AG04450 (cell line): ENCODE measurements around the gene HIVEP3. TPM values are rescaled to one million over a fixed set of nuclear protein-coding genes. Genes with fewer than 3 reads are reported as not detected.

ENCODE experiments used
- CTCF ChIA-PET: fragments of 300-600, 350-600 bp; formaldehyde crosslinking; extraction: SDS; loops from one replicate; lab custom pipeline; 2022; ENCODE audit warnings: antibody characterized with exemption, inconsistent platforms; lab: Charles Lee
- POLR2A ChIA-PET: fragments of 350-600 bp; formaldehyde crosslinking; extraction: SDS; loops from one replicate; lab custom pipeline; 2021; ENCODE audit warnings: antibody characterized with exemption, inconsistent platforms; lab: Yijun Ruan, JAX
- DNase-seq: peaks from one replicate; pipeline ENCODE4 v3.0.0-alpha.2; 2011; ENCODE audit warnings: low read depth, low spot score
- H3K27ac ChIP-seq: one replicate; pipeline ENCODE4 v1.5.1; 2012; ENCODE audit warnings: low read depth, low read length, control low read depth
- H3K27me3 ChIP-seq: one replicate; pipeline ENCODE4 v1.6.0; 2012; ENCODE audit warnings: low read length; ENCODE audit not compliant: control insufficient read depth, insufficient read depth
- H3K4me3 ChIP-seq: 2 replicates; pipeline ENCODE4 v1.5.1; 2011; ENCODE audit warnings: mild to moderate bottlenecking, low read depth, low read length, control low read depth
- H3K9me3 ChIP-seq: 2 replicates; pipeline ENCODE4 v1.5.1; 2012; ENCODE audit warnings: low read length; ENCODE audit not compliant: control insufficient read depth, insufficient read depth
- polyA plus RNA-seq: library from polyadenylated mRNA; depleted of rRNA; stranded (reverse); fragments of >200 nt; gene quantifications from 2 replicates; pipeline ENCODE4 v1.2.3, GENCODE V29; 2011
- TF ChIP-seq, protein P1 (sequence below): IDR thresholded peaks from 2 replicates; pipeline ENCODE4 v1.5.1; 2011; ENCODE audit warnings: low read depth, low read length, control low read depth, inconsistent platforms

Gene HIVEP3
- polyA plus RNA-seq, 1 experiment: 4.8 TPM

- Histone ChIP-seq H3K27me3 (no peaks in the 10 kb centered on the region), H3K9me3 (no peaks in the 10 kb centered on the region; the same call in 1 of the 2 replicates), H3K4me3 (no peak within 1 kb of the TSS), H3K27ac (peak within 1 kb of the TSS; percentile 39)
- ChIA-PET CTCF (interaction anchor here (0.9 to 1.2 kb wide), 3 partner anchors 10 to 53 kb away, joined by 3 read pairs; no protein-coding TSS in a partner anchor), POLR2A (interaction anchor here (0.7 kb wide), 1 partner anchor 9 kb away, joined by 3 read pairs; no protein-coding TSS in a partner anchor)
- TF ChIP-seq, protein P1, sequence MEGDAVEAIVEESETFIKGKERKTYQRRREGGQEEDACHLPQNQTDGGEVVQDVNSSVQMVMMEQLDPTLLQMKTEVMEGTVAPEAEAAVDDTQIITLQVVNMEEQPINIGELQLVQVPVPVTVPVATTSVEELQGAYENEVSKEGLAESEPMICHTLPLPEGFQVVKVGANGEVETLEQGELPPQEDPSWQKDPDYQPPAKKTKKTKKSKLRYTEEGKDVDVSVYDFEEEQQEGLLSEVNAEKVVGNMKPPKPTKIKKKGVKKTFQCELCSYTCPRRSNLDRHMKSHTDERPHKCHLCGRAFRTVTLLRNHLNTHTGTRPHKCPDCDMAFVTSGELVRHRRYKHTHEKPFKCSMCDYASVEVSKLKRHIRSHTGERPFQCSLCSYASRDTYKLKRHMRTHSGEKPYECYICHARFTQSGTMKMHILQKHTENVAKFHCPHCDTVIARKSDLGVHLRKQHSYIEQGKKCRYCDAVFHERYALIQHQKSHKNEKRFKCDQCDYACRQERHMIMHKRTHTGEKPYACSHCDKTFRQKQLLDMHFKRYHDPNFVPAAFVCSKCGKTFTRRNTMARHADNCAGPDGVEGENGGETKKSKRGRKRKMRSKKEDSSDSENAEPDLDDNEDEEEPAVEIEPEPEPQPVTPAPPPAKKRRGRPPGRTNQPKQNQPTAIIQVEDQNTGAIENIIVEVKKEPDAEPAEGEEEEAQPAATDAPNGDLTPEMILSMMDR: peak; percentile 28
- DNase-seq: no peak
These were observed 434.1 kb downstream of the HIVEP3 start, which contains the start of gene EDN2 for GRCh38 chr1:41484402-41485241. TSS of gene EDN2 (minus strand) at chr1:41484683. CDS start at chr1:41484601, 82 bp downstream.

DNA sequence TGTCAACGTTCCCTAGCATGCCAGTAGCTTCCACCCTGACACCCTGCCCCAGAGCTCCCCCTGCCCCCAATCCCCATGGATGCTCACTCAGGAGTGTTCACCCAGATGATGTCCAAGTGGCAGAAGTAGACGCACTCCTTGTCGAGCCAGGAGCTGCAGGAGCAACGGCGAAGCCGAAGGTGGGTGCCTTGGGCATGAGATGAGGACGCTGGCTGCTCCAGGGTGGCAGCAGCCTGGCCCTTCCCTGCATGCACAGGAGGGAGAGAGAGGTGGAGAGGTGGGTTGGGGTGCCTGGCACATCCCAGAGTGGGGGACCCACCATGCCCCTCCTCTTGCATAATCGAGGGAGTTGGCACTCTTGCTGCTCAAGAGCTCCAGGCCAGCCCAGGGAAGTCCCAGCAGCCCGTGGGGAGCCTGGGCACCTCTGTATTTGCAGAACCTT is 434.7 kb downstream of the HIVEP3 start:
- no peak overlapping the region for H3K27ac ChIP-seq
- POLR2A ChIA-PET: interaction anchor here (0.7 kb wide), 1 partner anchor 9 kb away, joined by 3 read pairs; no protein-coding TSS in a partner anchor
- TF ChIP-seq, protein P1: no peak
- no peak for DNase-seq
- H3K4me3 ChIP-seq: no peak overlapping the region
- CTCF ChIA-PET: interaction anchor here (0.9 to 1.2 kb wide), 3 partner anchors 9 to 52 kb away, joined by 3 read pairs; no protein-coding TSS in a partner anchor
- no peaks in the 10 kb centered on the region for H3K27me3 ChIP-seq
- H3K9me3 ChIP-seq: no peaks in the 10 kb centered on the region; the same call in 1 of the 2 replicates

GRCh38 chr1:41483001-41483850 is 435.5 kb downstream of the HIVEP3 start:
- TF ChIP-seq, protein P1: no peak
- no peaks in the 10 kb centered on the region; the same call in 1 of the 2 replicates for H3K9me3 ChIP-seq
- no peaks in the 10 kb centered on the region for H3K27me3 ChIP-seq
- DNase-seq: no peak
- POLR2A ChIA-PET: interaction anchor here (0.7 kb wide), 1 partner anchor 10 kb away, joined by 3 read pairs; no protein-coding TSS in a partner anchor
- no peak overlapping the region for H3K27ac ChIP-seq
- CTCF ChIA-PET: interaction anchor here (0.9 to 1.2 kb wide), 2 partner anchors 9 to 20 kb away, joined by 3 read pairs; no protein-coding TSS in a partner anchor
- no peak overlapping the region for H3K4me3 ChIP-seq

DNA sequence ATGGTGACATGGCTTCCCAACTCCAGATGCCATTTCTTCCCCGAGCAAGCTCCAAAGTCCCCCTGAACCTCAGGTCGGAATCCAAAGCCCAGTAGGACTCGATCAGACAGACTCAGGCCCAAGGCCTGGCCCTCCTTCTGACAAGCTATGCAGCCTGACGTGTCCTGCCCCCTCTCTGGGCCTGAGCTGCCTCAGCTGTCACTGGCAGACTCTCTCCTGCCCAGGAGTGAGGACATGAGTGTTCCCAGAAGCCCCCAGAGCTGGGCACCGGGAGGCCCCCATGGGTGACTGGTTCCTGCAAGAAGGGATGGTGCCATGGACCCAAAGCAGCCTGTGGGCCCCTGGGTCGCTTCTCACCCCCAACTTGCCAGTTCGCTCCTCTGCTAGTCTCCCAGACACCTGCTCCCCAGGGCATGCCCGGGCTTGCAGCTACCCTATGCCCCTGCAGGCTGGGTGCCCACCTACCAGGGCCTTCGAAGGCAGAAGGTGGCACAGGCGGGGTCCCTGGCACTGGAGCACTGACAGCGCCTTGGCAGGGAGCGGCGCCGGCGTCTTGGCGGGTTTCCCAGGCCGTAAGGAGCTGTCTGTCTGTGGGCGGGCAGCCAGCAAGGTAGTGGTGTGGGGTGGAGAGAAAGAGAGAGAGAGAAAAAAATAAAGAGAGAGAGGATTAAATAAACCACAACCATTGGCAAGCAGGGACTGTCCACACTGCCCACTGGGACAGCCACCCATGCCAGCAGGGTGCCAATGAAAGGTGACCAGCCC is 436.5 kb downstream of the HIVEP3 start:
- no peak overlapping the region for H3K4me3 ChIP-seq
- H3K27me3 ChIP-seq: no peaks in the 10 kb centered on the region
- no peaks in the 10 kb centered on the region; the same call in 1 of the 2 replicates for H3K9me3 ChIP-seq
- POLR2A ChIA-PET: no interaction called here
- CTCF ChIA-PET: interaction anchor here (0.7 kb wide), 1 partner anchor 50 kb away, joined by 3 read pairs; no protein-coding TSS in a partner anchor
- no peak for DNase-seq
- H3K27ac ChIP-seq: peak overlapping the region; percentile 11
- TF ChIP-seq, protein P1: no peak
